GM04503 (cell line): ENCODE data around the gene DACT2.
"Not testable (repeated sequence)": the region's sequence is repeated elsewhere in the genome, so short reads cannot be mapped to it uniquely, and the experiment has no call there.

Experiments used
- DNase-seq: peaks from one replicate; pipeline ENCODE4 v3.0.0-alpha.2; 2012; ENCODE audit warnings: low read depth

Gene DACT2

GRCh38 chr6:168303982-168304751 is 15.4 kb downstream of the DACT2 start:
- no peak for DNase-seq

- no peak for DNase-seq
Observed at GRCh38 chr6:168302534-168302933, 17.0 kb downstream of the DACT2 start.

GRCh38 chr6:168301648-168302398 is 17.8 kb downstream of the DACT2 start:
- DNase-seq, result no peak

GRCh38 chr6:168300975-168301647 is 18.5 kb downstream of the DACT2 start:
- DNase-seq, result no peak

GRCh38 chr6:168299541-168300511 is 19.8 kb downstream of the DACT2 start:
- no peak for DNase-seq

- DNase-seq, result no peak
Observed at GRCh38 chr6:168297643-168298042, 21.9 kb downstream of the DACT2 start.

GRCh38 chr6:168294901-168295300 is 24.7 kb downstream of the DACT2 start:
- DNase-seq, result no peak

GRCh38 chr6:168293636-168294530 is 25.7 kb downstream of the DACT2 start:
- DNase-seq, result no peak

GRCh38 chr6:168292826-168293225 is 26.8 kb downstream of the DACT2 start:
- no peak for DNase-seq

- no peak for DNase-seq
Observed at GRCh38 chr6:168291450-168291849, 28.1 kb downstream of the DACT2 start.

- no peak for DNase-seq
Observed at GRCh38 chr6:168290095-168290494, 29.5 kb downstream of the DACT2 start.

GRCh38 chr6:168289571-168289962 is 30.0 kb downstream of the DACT2 start:
- DNase-seq, result no peak

GRCh38 chr6:168288781-168289570 is 30.6 kb downstream of the DACT2 start:
- DNase-seq, result no peak

- not testable (repeated sequence) for DNase-seq
Observed at GRCh38 chr6:168287460-168287859, 32.1 kb downstream of the DACT2 start.

GRCh38 chr6:168286771-168287446 is 32.7 kb downstream of the DACT2 start:
- not testable (repeated sequence) for DNase-seq

GRCh38 chr6:168286116-168286515 is 33.5 kb downstream of the DACT2 start:
- no peak for DNase-seq

- DNase-seq, result no peak
Observed at GRCh38 chr6:168285456-168285855, 34.1 kb downstream of the DACT2 start.

- no peak for DNase-seq
Observed at GRCh38 chr6:168284187-168284586, 35.4 kb downstream of the DACT2 start.

GRCh38 chr6:168283686-168284025 is 35.9 kb downstream of the DACT2 start:
- no peak for DNase-seq
